ENCODE measurements around the gene NKD1. TPM values are rescaled to one million over a fixed set of nuclear protein-coding genes. Genes with fewer than 3 reads are reported as not detected.

The NKD1 gene
- total and polyA plus RNA-seq, 9 donors: 2.5 to 72.1 (median 12.7) TPM

GRCh38 chr16:50548909-50549560 lies 839 bp downstream of the NKD1 start:
- intact Hi-C loops (cut with DNase I): loop anchor here in 3 of 4 donors (5.0 to 10.0 kb wide), 4 partner anchors 63 to 482 kb away; partner anchors contain the start of gene HEATR3 (in 1 of the 3)
- no peaks in the 10 kb centered on the region for H3K36me3 ChIP-seq
- peak overlapping the region; percentile 51 to 68 for H3K27ac ChIP-seq
- DNase-seq: peak in 3 of 5 donors; percentile 47 to 58 (median 55)
- no peaks in the 10 kb centered on the region for H3K27me3 ChIP-seq
- peak overlapping the region; percentile 74 for H3K4me3 ChIP-seq
- H3K9me3 ChIP-seq: no peaks in the 10 kb centered on the region
- peaks cover 4% of the 10 kb centered on the region for H3K4me1 ChIP-seq (ENCODE audit: insufficient read depth)
- 11 to 17% (median 12%) methylated on average over 44 to 46 of the region's 46 CpGs for WGBS, 3 donors
- TF ChIP-seq EP300 (IDR thresholded peaks at IDR 0.05) (no peak), CTCF (IDR thresholded peaks at IDR 0.05) (no peak), POLR2A (IDR thresholded peaks at IDR 0.05) (no peak)

- no peak for TF ChIP-seq POLR2A (IDR thresholded peaks at IDR 0.05)
- TF ChIP-seq EP300 (IDR thresholded peaks at IDR 0.05): no peak
- no peak for TF ChIP-seq CTCF (IDR thresholded peaks at IDR 0.05)
- Histone ChIP-seq H3K4me3 (peak overlapping the region; percentile 74), H3K27me3 (no peaks in the 10 kb centered on the region), H3K9me3 (no peaks in the 10 kb centered on the region), H3K4me1 (ENCODE audit: insufficient read depth) (peaks cover 4% of the 10 kb centered on the region), H3K36me3 (no peaks in the 10 kb centered on the region), H3K27ac (no peak overlapping the region)
- DNase-seq: peak in 1 of 5 donors; percentile 34
- intact Hi-C loops (cut with DNase I): loop anchor here in 3 of 4 donors (5.0 to 10.0 kb wide), 4 partner anchors 63 to 482 kb away; partner anchors contain the start of gene HEATR3 (in 1 of the 3)
- 55 to 67% (median 65%) methylated on average over 7 of the region's 7 CpGs for WGBS, 3 donors
Observed at GRCh38 chr16:50549561-50549915, 1.3 kb downstream of the NKD1 start.

- Histone ChIP-seq H3K9me3 (no peaks in the 10 kb centered on the region), H3K4me1 (ENCODE audit: insufficient read depth) (peaks cover 4% of the 10 kb centered on the region), H3K36me3 (no peaks in the 10 kb centered on the region), H3K27ac (no peak overlapping the region), H3K4me3 (peak overlapping the region; percentile 74), H3K27me3 (no peaks in the 10 kb centered on the region)
- intact Hi-C loops (cut with DNase I): no loop called here
- no peak for TF ChIP-seq CTCF (IDR thresholded peaks at IDR 0.05)
- TF ChIP-seq POLR2A (IDR thresholded peaks at IDR 0.05): no peak
- TF ChIP-seq EP300 (IDR thresholded peaks at IDR 0.05): no peak
- WGBS, 3 donors: 64 to 86% (median 81%) methylated on average over 8 of the region's 8 CpGs
- DNase-seq: peak in 3 of 5 donors; percentile 32 to 47 (median 44)
Observed at GRCh38 chr16:50550035-50550434, 1.8 kb downstream of the NKD1 start.

DNA sequence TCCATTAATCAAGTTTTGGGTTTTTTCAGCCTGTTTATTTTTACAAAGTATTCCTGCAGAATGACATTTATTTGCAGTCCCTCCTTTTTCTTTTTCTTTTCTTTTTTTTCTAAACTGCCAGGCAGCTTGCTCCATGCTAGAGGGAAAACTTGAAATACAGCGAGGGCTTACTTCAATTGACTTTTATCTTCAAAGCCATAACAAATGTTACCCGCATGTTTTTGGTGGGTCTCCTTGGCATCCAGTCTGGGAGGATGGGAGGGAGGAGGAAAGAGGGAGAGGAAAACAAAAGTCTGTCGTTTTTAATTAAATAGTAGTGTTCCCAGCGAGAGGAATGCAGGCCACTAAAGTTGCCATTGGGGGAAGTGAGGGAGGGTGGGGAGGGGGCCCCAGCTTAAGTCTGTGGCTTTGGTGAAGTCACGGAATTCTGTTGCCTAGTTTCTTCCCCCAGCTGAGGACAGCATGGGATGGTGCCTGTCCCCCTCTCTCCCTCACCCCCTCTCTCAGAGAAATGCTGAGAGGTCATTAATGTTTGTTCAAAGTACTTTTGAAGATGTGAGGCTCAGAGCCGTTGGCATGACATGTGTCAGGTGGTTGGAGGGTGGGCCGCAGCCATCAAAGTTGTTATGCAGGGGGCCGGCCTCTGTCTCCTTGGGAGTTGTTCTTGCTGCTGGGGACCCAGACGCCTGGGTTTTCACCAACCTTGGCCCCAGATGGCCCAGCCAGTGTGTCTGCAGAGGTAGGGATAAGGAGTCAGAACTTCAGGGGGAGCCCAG lies 2.9 kb downstream of the NKD1 start:
- no peak overlapping the region for H3K27ac ChIP-seq
- 72 to 82% (median 74%) methylated on average over 9 of the region's 9 CpGs for WGBS, 3 donors
- H3K36me3 ChIP-seq: no peaks in the 10 kb centered on the region
- DNase-seq: no peak
- no peaks in the 10 kb centered on the region for H3K27me3 ChIP-seq
- peaks cover 4% of the 10 kb centered on the region for H3K4me1 ChIP-seq (ENCODE audit: insufficient read depth)
- no peak overlapping the region for H3K4me3 ChIP-seq
- intact Hi-C loops (cut with DNase I): no loop called here
- TF ChIP-seq EP300 (IDR thresholded peaks at IDR 0.05): no peak
- H3K9me3 ChIP-seq: no peaks in the 10 kb centered on the region
